ENCODE results near the gene SH3RF3. TPM values are rescaled to one million over a fixed set of nuclear protein-coding genes. Genes with fewer than 3 reads are reported as not detected.

SH3RF3 gene
- total and polyA plus RNA-seq, 3 experiments from 2014 or later: 0.24 to 0.31 (median 0.27) TPM

DNA sequence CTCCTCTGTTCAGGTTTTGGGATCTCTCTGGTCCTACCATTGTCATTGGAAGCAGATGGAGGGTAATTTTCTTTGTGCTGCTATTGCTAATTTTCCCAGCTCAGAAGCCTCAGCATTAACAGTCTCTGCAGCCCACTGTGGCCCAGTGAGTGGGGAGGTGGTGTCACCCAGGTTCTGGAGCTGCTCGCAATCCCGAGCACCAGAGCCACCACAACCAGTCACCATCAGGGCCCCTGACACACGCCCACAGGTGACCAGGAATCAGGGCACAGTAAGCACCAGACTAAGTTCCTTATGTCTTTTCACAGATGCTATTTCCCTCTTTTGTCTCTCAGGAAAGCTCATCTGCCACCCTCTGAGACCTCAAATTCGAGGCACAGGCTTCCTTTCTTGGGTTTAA, 396.8 kb downstream of the SH3RF3 start:
- no peak overlapping the region for H3K27ac ChIP-seq (ENCODE audit: low read depth, low read length)
- no peaks in the 10 kb centered on the region for H3K36me3 ChIP-seq (ENCODE audit: insufficient read depth, low read length)
- ChIA-PET POLR2A (no interaction called here), CTCF (interaction anchor here (2.2 kb wide), 1 partner anchor 16 kb away, joined by 4 read pairs; no protein-coding TSS in a partner anchor)
- no peaks in the 10 kb centered on the region for H3K4me1 ChIP-seq (ENCODE audit: insufficient read depth, low read length)
- no peak overlapping the region for H3K4me3 Mint-ChIP-seq
- H3K27ac Mint-ChIP-seq: no peak overlapping the region
- H3K9me3 ChIP-seq (ENCODE audit: low read length): no peaks in the 10 kb centered on the region
- no peaks in the 10 kb centered on the region for H3K4me1 Mint-ChIP-seq
- H3K27me3 ChIP-seq (ENCODE audit: insufficient read depth, low read length, poor library complexity, severe bottlenecking): no peaks in the 10 kb centered on the region
- H3K4me3 ChIP-seq (ENCODE audit: low read length): no peak overlapping the region
- H3K27me3 Mint-ChIP-seq: peaks cover 3 to 29% of the 10 kb centered on the region in 2 donors
- no peaks in the 10 kb centered on the region for H3K36me3 Mint-ChIP-seq
- no peaks in the 10 kb centered on the region for H3K9me3 Mint-ChIP-seq
- DNase-seq: no peak

DNA sequence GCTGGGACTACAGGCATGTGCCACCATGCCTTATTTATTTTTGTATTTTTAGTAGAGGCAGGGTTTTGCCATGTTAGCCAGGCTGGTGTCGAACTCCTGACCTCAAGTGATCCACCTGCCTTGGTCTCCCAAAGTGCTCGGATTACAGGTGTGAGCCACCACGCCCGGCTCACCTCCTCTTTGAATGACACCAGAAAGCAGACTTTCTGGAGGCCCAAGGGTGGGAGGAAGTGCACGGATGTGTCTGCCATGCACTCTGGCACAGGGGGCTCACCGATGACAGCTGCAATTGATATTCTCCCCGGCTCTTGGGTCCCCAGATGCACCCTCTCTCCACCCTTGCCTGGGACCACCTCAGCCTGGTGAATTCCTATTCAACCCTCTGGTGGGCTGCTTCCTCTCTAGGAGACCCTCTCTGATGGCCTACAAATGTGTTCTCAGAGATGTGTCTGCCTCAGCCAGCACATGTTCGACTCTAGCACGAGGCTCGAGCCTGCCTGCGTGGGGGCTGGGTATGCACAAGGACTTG, 397.5 kb downstream of the SH3RF3 start:
- H3K27me3 Mint-ChIP-seq: peaks cover 3 to 32% of the 10 kb centered on the region in 2 donors
- no peak for DNase-seq
- no peaks in the 10 kb centered on the region for H3K4me1 Mint-ChIP-seq
- H3K27me3 ChIP-seq (ENCODE audit: insufficient read depth, low read length, poor library complexity, severe bottlenecking): no peaks in the 10 kb centered on the region
- CTCF ChIA-PET: interaction anchor here (2.2 kb wide), 1 partner anchor 16 kb away, joined by 4 read pairs; no protein-coding TSS in a partner anchor
- no peak overlapping the region for H3K27ac ChIP-seq (ENCODE audit: low read depth, low read length)
- H3K4me3 ChIP-seq (ENCODE audit: low read length): no peak overlapping the region
- H3K36me3 Mint-ChIP-seq: no peaks in the 10 kb centered on the region
- no peaks in the 10 kb centered on the region for H3K36me3 ChIP-seq (ENCODE audit: insufficient read depth, low read length)
- H3K9me3 ChIP-seq (ENCODE audit: low read length): no peaks in the 10 kb centered on the region
- no peak overlapping the region for H3K27ac Mint-ChIP-seq
- H3K4me1 ChIP-seq (ENCODE audit: insufficient read depth, low read length): no peaks in the 10 kb centered on the region
- H3K4me3 Mint-ChIP-seq: no peak overlapping the region
- POLR2A ChIA-PET: no interaction called here
- no peaks in the 10 kb centered on the region for H3K9me3 Mint-ChIP-seq

- Mint-ChIP-seq H3K27ac (peak overlapping the region in 1 of 8 donors; percentile 29), H3K4me1 (no peaks in the 10 kb centered on the region), H3K36me3 (no peaks in the 10 kb centered on the region), H3K4me3 (no peak overlapping the region), H3K9me3 (no peaks in the 10 kb centered on the region), H3K27me3 (peaks cover 3 to 38% of the 10 kb centered on the region in 2 donors)
- CTCF ChIA-PET: interaction anchor here (2.2 kb wide), 1 partner anchor 17 kb away, joined by 4 read pairs; no protein-coding TSS in a partner anchor
- no peaks in the 10 kb centered on the region for H3K4me1 ChIP-seq (ENCODE audit: insufficient read depth, low read length)
- no peaks in the 10 kb centered on the region for H3K36me3 ChIP-seq (ENCODE audit: insufficient read depth, low read length)
- no peak overlapping the region for H3K27ac ChIP-seq (ENCODE audit: low read depth, low read length)
- H3K4me3 ChIP-seq (ENCODE audit: low read length): no peak overlapping the region
- no peak for DNase-seq
- H3K9me3 ChIP-seq (ENCODE audit: low read length): no peaks in the 10 kb centered on the region
- no peaks in the 10 kb centered on the region for H3K27me3 ChIP-seq (ENCODE audit: insufficient read depth, low read length, poor library complexity, severe bottlenecking)
- POLR2A ChIA-PET: no interaction called here
Measured at GRCh38 chr2:109527079-109527478, 398.1 kb downstream of the SH3RF3 start.

DNA sequence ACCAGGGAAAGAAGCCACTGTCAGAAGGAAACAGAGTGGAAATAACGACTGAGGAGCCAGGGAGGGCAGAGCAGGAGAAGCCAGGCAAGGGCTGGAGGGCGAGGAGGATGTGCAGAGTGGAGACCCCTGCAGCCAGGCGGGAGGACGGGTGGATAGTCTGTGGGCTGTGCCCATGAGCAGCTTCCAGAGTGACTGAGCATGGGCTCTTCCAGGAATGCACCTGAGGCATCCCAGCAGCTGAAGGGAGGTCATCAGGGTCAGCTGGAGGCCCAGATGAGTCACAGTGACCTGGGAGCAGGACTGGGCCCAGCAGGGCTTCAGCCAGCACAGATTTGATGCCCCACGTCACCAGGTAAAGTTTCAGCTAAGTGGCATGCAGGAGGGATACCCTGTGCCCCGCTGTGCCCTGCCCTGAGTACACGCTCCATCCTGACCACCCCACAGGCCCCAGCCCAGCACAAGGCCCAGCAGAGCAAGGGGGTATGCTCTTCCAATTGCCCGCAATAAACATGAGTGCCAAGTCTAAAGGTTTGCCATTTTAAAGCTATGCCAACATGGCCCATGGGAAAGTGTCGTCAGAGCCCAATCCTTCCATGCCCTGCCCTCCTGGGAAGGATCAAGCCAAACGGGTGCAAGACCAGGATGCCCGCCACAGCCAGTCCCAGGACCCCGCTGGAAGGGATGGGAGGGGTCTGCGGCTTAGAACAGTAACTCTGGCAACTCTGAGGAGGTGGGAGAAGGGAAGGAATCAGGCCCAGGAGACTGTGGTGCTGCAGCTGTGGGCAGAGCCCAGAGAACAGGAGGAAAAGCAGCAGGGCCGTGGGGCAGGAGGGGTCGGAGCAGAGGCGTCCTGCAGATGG, 399.1 kb downstream of the SH3RF3 start:
- no peak for DNase-seq
- H3K4me1 Mint-ChIP-seq: no peaks in the 10 kb centered on the region
- no peaks in the 10 kb centered on the region for H3K9me3 Mint-ChIP-seq
- Histone ChIP-seq H3K27ac (ENCODE audit: low read depth, low read length) (no peak overlapping the region), H3K36me3 (ENCODE audit: insufficient read depth, low read length) (no peaks in the 10 kb centered on the region), H3K27me3 (ENCODE audit: insufficient read depth, low read length, poor library complexity, severe bottlenecking) (no peaks in the 10 kb centered on the region), H3K4me1 (ENCODE audit: insufficient read depth, low read length) (no peaks in the 10 kb centered on the region), H3K9me3 (ENCODE audit: low read length) (no peaks in the 10 kb centered on the region), H3K4me3 (ENCODE audit: low read length) (no peak overlapping the region)
- POLR2A ChIA-PET: no interaction called here
- no peak overlapping the region for H3K27ac Mint-ChIP-seq
- no peak overlapping the region for H3K4me3 Mint-ChIP-seq
- peaks cover 3 to 38% of the 10 kb centered on the region in 2 donors for H3K27me3 Mint-ChIP-seq
- no peaks in the 10 kb centered on the region for H3K36me3 Mint-ChIP-seq
- CTCF ChIA-PET: no interaction called here

GRCh38 chr2:109528811-109529501, 400.0 kb downstream of the SH3RF3 start:
- CTCF ChIA-PET: no interaction called here
- Mint-ChIP-seq H3K4me3 (no peak overlapping the region), H3K27ac (no peak overlapping the region), H3K36me3 (no peaks in the 10 kb centered on the region), H3K27me3 (peaks cover 3 to 38% of the 10 kb centered on the region in 2 donors), H3K4me1 (no peaks in the 10 kb centered on the region), H3K9me3 (no peaks in the 10 kb centered on the region)
- Histone ChIP-seq H3K4me1 (ENCODE audit: insufficient read depth, low read length) (no peaks in the 10 kb centered on the region), H3K36me3 (ENCODE audit: insufficient read depth, low read length) (no peaks in the 10 kb centered on the region), H3K27ac (ENCODE audit: low read depth, low read length) (no peak overlapping the region), H3K27me3 (ENCODE audit: insufficient read depth, low read length, poor library complexity, severe bottlenecking) (no peaks in the 10 kb centered on the region), H3K9me3 (ENCODE audit: low read length) (no peaks in the 10 kb centered on the region), H3K4me3 (ENCODE audit: low read length) (no peak overlapping the region)
- POLR2A ChIA-PET: no interaction called here
- no peak for DNase-seq

DNA sequence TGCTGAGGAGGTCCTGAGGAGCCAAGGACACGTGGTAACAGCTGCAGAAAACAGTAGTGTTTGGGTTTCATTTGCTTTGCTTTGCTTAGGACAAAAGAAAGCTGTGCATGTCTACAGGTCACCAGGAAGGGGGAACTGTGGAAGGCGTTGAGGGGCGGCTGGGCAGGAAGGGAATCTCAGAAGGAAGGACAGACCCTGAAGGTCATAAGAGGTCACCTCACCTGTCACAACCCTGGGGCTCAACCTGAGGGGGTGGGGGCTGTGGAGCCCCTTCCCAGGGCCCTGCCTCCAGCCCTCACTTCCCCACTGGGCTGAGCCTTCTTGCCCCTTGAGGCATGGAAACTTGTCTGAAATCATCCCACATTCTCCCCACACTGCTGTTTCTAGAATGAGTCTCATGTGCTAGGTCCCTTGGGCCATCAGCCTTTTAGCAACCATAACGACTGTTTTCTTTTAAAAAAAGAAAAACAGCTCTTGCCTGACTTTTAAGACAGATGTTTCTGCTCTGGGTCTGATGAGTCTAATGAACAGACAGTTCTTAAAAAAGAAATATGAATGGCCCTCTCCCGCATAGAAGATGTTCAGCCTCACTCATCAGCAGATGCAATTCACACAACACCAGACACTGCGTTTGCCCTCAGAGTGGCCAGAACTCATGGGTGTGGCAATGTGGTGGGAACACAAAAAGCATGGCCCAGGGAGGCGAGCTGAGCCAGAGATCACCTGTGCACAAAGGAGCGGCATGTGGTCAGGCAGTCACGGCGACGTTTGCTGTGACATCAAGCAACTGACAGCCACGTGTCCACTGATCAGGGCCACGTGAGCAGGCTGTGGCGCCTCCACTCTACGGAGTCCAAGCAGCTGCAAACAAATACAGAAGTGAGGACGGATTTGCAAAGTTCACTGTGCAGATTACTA, 400.8 kb downstream of the SH3RF3 start:
- no peaks in the 10 kb centered on the region for H3K4me1 ChIP-seq (ENCODE audit: insufficient read depth, low read length)
- peaks cover 5 to 38% of the 10 kb centered on the region in 2 donors for H3K27me3 Mint-ChIP-seq
- H3K27me3 ChIP-seq (ENCODE audit: insufficient read depth, low read length, poor library complexity, severe bottlenecking): no peaks in the 10 kb centered on the region
- H3K9me3 Mint-ChIP-seq: no peaks in the 10 kb centered on the region
- CTCF ChIA-PET: no interaction called here
- H3K36me3 ChIP-seq (ENCODE audit: insufficient read depth, low read length): no peaks in the 10 kb centered on the region
- no peaks in the 10 kb centered on the region for H3K4me1 Mint-ChIP-seq
- H3K9me3 ChIP-seq (ENCODE audit: low read length): no peaks in the 10 kb centered on the region
- no peak overlapping the region for H3K27ac ChIP-seq (ENCODE audit: low read depth, low read length)
- no peaks in the 10 kb centered on the region for H3K36me3 Mint-ChIP-seq
- no peak for DNase-seq
- POLR2A ChIA-PET: no interaction called here
- no peak overlapping the region for H3K4me3 Mint-ChIP-seq
- H3K4me3 ChIP-seq (ENCODE audit: low read length): no peak overlapping the region
- no peak overlapping the region for H3K27ac Mint-ChIP-seq

DNA sequence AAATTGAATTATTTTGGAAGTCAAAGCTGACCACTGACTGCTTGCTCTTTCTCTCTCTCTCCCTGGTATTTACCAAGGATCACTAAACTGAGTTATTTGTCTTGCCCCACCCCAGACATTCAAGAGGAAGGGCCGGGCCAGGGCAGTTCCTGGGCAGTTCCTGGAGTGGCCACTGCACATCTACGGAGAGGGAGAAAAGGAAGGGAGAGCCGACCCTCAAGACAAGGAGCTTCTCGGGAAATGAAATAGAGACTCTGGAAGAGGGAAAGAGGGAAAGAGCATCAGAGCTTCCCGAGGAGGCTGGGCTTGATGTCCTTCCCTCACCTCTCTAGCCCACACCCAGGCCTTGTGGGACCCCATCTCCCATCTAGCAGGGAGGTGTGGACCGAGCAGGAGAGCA, 401.7 kb downstream of the SH3RF3 start:
- Mint-ChIP-seq H3K27me3 (peaks cover 7 to 38% of the 10 kb centered on the region in 2 donors), H3K27ac (no peak overlapping the region), H3K36me3 (no peaks in the 10 kb centered on the region), H3K4me1 (no peaks in the 10 kb centered on the region), H3K9me3 (no peaks in the 10 kb centered on the region), H3K4me3 (no peak overlapping the region)
- H3K4me1 ChIP-seq (ENCODE audit: insufficient read depth, low read length): no peaks in the 10 kb centered on the region
- H3K36me3 ChIP-seq (ENCODE audit: insufficient read depth, low read length): no peaks in the 10 kb centered on the region
- H3K9me3 ChIP-seq (ENCODE audit: low read length): no peaks in the 10 kb centered on the region
- no peak overlapping the region for H3K27ac ChIP-seq (ENCODE audit: low read depth, low read length)
- no peak for DNase-seq
- ChIA-PET CTCF (interaction anchor here (0.9 kb wide), 1 partner anchor 16 kb away, joined by 5 read pairs; no protein-coding TSS in a partner anchor), POLR2A (no interaction called here)
- H3K4me3 ChIP-seq (ENCODE audit: low read length): no peak overlapping the region
- H3K27me3 ChIP-seq (ENCODE audit: insufficient read depth, low read length, poor library complexity, severe bottlenecking): no peaks in the 10 kb centered on the region

Data from CD8-positive, alpha-beta memory T cell (primary cell).